Aorta (tissue), 5 donors: ENCODE measurements around the gene GNMT. TPM values are rescaled to one million over a fixed set of nuclear protein-coding genes. Genes with fewer than 3 reads are reported as not detected.

ENCODE experiments used
- ATAC-seq: fragments of 200-7000 bp; cut with Tn5 transposase; one replicate; pipeline ENCODE4 v1.9.1; 2022; ENCODE audit warnings: moderate library complexity; ENCODE audit not compliant: low FRiP score
- DNase-seq, 2 donors: peaks; one replicate each; pipeline ENCODE4 v3.0.0-alpha.2; 2020
- H3K27ac ChIP-seq, 2 donors: one replicate each; pipeline ENCODE4 v1.5.1; 2013; ENCODE audit warnings: low read length in 2 of 2, mild to moderate bottlenecking in 2 of 2, moderate library complexity in 2 of 2, control low read depth in 1 of 2, inconsistent platforms in 1 of 2, low read depth in 1 of 2
- H3K27me3 ChIP-seq, 2 donors: one replicate each; pipeline ENCODE4 v1.6.1; 2013; ENCODE audit warnings: control low read depth in 1 of 2, low read length in 1 of 2, mild to moderate bottlenecking in 1 of 2, moderate library complexity in 1 of 2; ENCODE audit not compliant: insufficient read depth in 2 of 2, control insufficient read depth in 1 of 2
- H3K36me3 ChIP-seq, 2 donors: one replicate each; pipeline ENCODE4 v1.6.1; 2013; ENCODE audit warnings: control low read depth in 1 of 2, low read length in 1 of 2, mild to moderate bottlenecking in 1 of 2; ENCODE audit not compliant: insufficient read depth in 2 of 2, control insufficient read depth in 1 of 2
- H3K4me1 ChIP-seq, 2 donors: one replicate each; pipeline ENCODE4 v1.6.1; 2013; ENCODE audit warnings: low read length in 2 of 2, control low read depth in 1 of 2, mild to moderate bottlenecking in 1 of 2, moderate library complexity in 1 of 2; ENCODE audit not compliant: insufficient read depth in 2 of 2, control insufficient read depth in 1 of 2
- H3K4me3 ChIP-seq, 2 donors: one replicate each; pipeline ENCODE4 v1.5.1; 2013; ENCODE audit warnings: low read length in 2 of 2, control low read depth in 1 of 2, mild to moderate bottlenecking in 1 of 2
- H3K9me3 ChIP-seq: one replicate; pipeline ENCODE4 v1.6.1; 2013; ENCODE audit warnings: mild to moderate bottlenecking, low read length; ENCODE audit not compliant: control insufficient read depth
- WGBS, 2 donors: extraction: QIAGEN DNeasy Blood & Tissue Kit; methylation state at CpG; one replicate each; pipeline ENCODE4 v1.1.7; 2013; 5-methylcytosine and 5-hydroxymethylcytosine counted together
- intact Hi-C, 2 donors: fragments of 100-400 bp; cut with DNase I; formaldehyde crosslinking; loops; one replicate each; pipeline versions ENCODE4 v1.14.2 to v1.15.0; 2022
- polyA plus RNA-seq, 2 donors: library from polyadenylated mRNA; stranded (reverse); fragments of 200-250 nt; gene quantifications; one replicate each; pipeline ENCODE4 v1.2.3, GENCODE V29; 2013
- total RNA-seq, 2 donors: library from RNA; stranded (reverse); fragmentation: NEBNext Ultra II Directional; extraction: Animal tissue kit (Norgen Biotek cat#: 25700); gene quantifications; one replicate each; pipeline ENCODE4 v1.2.1, GENCODE V29; 2021
- donor health status: healthy with polysubstance abuse.
- donor health status: Bipolar disorder and iron deficiency.
- donor health status: DM: no; HTN: no; CAD: no.
- donor health status: DM: no; HTN: no; CAD: no.
- donor health status: DM: yes; HTN: yes; CAD: no.

GNMT gene
- total and polyA plus RNA-seq, 4 donors = 0.88 to 1.2 (median 1.2) TPM; not detected in 1

DNA sequence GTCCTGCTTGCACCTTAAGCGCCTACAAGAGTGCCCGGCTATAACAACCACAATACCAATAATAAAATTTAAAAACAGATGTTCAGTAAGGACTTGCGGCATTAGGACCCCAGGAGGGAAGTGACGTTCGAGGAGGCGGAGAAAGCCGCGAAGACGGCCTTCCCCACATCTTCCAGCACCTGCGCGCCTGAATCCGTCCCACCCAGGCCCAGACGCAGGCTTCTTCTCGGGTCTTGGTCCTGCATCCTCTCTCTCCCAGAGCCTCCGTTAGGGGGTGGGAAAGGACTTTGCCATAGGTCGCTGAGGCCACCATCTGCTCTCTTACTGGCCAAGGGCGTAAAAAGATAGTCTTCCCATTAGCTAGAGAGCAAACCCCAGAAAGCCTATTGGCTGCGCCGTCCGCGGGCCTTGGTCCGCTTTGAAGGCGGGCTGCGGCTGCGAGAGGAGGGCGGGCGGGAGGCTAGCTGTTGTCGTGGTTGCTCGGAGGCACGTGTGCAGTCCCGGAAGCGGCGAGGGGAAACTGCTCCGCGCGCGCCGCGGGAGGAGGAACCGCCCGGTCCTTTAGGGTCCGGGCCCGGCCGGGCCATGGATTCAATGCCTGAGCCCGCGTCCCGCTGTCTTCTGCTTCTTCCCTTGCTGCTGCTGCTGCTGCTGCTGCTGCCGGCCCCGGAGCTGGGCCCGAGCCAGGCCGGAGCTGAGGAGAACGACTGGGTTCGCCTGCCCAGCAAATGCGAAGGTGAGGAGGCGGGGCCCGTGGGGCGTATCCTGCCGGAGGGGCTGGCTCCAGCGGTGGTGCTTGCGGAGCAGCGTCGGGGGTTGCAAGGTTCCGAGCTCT lies 31.4 kb upstream of the GNMT start, which contains the start of gene CNPY3:
Gene CNPY3 (plus strand): TSS at position 495 of the 835 bp plus-strand sequence. CDS start 91 bp downstream, at position 586.
- H3K27ac ChIP-seq = peak within 1 kb of the TSS; percentile 34 to 88
- peak within 1 kb of the TSS; percentile 20 to 65 for H3K4me3 ChIP-seq
- H3K9me3 ChIP-seq = no peaks in the 10 kb centered on the region
- intact Hi-C loops = loop anchor here in 1 of 2 donors (1.0 to 5.0 kb wide), 2 partner anchors 84 to 123 kb away; partner anchors contain the start of genes CUL7 and MEA1
- H3K36me3 ChIP-seq = no peaks in the 10 kb centered on the region
- WGBS, 2 donors = 0 to 1% methylated on average over 56 to 63 of the region's 63 CpGs
- DNase-seq (peak; percentile 97 to 98), ATAC-seq (peak; percentile 97)
- H3K27me3 ChIP-seq = no peaks in the 10 kb centered on the region
- H3K4me1 ChIP-seq = no peaks in the 10 kb centered on the region

DNA sequence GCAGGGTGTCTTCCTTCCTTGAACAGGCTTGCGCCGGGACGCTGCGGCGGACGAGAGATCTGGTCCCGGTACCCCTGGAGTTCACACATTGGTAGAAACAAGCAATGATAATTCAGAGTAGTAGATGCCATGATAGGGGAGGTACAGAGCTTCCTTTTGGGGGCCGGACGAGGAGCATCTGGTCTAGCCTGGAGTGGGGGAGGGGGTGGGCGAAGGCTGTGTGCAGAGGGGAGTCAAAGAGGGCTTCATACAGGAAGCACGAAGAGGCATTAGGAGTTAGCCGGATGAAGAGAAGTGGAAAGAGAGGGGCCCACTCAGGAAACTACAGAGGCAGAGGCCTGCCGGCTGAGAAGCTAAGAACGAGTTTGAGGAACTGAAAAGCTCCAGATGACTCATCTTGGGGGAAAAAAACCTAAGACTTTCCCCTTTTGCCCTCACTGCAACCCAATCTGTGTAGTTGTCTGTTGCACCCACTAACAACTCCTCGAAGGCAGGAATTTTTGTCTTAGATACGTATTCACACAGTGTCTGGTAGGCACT lies 30.7 kb upstream of the GNMT start:
- Histone ChIP-seq H3K9me3 (no peaks in the 10 kb centered on the region), H3K4me1 (no peaks in the 10 kb centered on the region), H3K4me3 (peak overlapping the region; percentile 20 to 65), H3K36me3 (no peaks in the 10 kb centered on the region), H3K27me3 (no peaks in the 10 kb centered on the region), H3K27ac (peak overlapping the region; percentile 34 to 88)
- intact Hi-C loops = loop anchor here (1.0 to 5.0 kb wide), 3 partner anchors 47 to 122 kb away; partner anchors contain the start of genes CUL7 (in 1 of the 2), MEA1 (in 1 of the 2) and PEX6 (in 1 of the 2)
- 0 to 1% methylated on average over 16 of the region's 16 CpGs for WGBS, 2 donors
- peak; percentile 44 for ATAC-seq
- peak in 1 of 2 donors; percentile 62 for DNase-seq

DNA sequence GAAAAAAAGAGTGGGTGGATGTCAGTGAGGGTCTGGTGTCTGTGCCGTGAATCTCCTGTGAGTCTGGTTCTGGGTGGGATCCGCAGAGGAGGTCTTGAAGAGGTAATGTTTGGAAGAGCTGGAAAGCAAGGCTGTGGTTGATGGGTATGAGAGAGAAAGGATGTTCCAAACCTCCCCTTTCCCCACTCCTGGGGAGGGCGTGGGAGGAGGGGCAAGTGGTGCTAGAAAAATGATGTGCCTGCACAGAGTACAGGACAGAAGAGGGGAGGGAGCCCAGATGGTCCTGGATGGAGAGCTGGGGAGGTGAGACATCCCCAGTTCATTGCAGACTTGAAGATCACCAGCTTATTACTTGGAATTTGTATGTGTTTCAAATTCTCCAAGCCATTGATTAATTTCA lies 28.1 kb upstream of the GNMT start:
- Histone ChIP-seq H3K9me3 (no peaks in the 10 kb centered on the region), H3K4me3 (no peak overlapping the region), H3K4me1 (no peaks in the 10 kb centered on the region), H3K27ac (no peak overlapping the region), H3K27me3 (no peaks in the 10 kb centered on the region), H3K36me3 (peaks cover 0 to 2% of the 10 kb centered on the region in 2 donors)
- 91 to 94% methylated on average over 3 of the region's 3 CpGs for WGBS, 2 donors
- DNase-seq = no peak
- intact Hi-C loops = loop anchor here in 1 of 2 donors (5.0 kb wide), 1 partner anchor 45 kb away; the partner anchor contains the start of gene PEX6
- no peak for ATAC-seq

DNA sequence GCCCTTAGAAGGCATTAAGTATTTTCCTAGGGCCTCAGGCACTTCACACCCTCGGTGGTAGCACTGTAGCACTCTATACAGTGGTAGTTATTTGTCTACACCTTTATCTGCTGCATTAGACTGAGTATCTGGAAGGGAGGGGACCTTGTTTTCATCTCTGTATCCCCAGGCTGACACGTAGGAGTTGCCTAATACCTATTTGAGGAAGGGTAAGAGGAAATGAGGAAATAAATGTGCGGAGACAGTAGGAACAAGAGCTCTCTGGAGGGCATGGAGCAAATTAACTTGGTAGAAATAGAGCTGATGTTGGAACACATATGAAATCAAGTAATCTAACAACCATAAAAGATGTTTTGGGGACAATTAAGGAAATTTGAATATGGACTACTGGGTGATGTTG lies 27.3 kb upstream of the GNMT start:
- H3K27me3 ChIP-seq = no peaks in the 10 kb centered on the region
- no peak overlapping the region for H3K4me3 ChIP-seq
- intact Hi-C loops = loop anchor here in 1 of 2 donors (5.0 kb wide), 1 partner anchor 44 kb away; the partner anchor contains the start of gene PEX6
- no peak overlapping the region for H3K27ac ChIP-seq
- DNase-seq (no peak), ATAC-seq (no peak)
- peaks cover 0 to 2% of the 10 kb centered on the region in 2 donors for H3K36me3 ChIP-seq
- no peaks in the 10 kb centered on the region for H3K9me3 ChIP-seq
- 60 to 66% methylated on average over 3 of the region's 3 CpGs for WGBS, 2 donors
- H3K4me1 ChIP-seq = no peaks in the 10 kb centered on the region

DNA sequence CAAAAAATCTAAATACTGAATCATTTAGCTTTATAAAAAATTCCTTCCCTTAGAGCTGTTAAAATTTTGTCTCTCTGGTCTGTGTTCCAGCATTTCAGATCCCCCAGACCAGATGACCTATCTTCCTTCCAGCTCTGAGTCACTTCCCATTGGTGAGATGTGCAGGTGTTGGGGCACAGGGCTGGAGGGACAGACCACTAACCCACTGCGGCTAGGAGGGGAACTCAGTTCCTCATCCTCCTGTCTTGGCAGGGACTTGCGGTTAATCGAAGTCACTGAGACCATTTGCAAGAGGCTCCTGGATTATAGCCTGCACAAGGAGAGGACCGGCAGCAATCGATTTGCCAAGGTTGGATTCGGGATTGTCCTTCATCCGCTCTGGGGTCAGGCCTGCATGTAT lies 25.2 kb upstream of the GNMT start:
- intact Hi-C loops = no loop called here
- H3K4me3 ChIP-seq = no peak overlapping the region
- H3K4me1 ChIP-seq = no peaks in the 10 kb centered on the region
- DNase-seq (no peak), ATAC-seq (no peak)
- no peaks in the 10 kb centered on the region for H3K27me3 ChIP-seq
- no peak overlapping the region for H3K27ac ChIP-seq
- no peaks in the 10 kb centered on the region for H3K9me3 ChIP-seq
- WGBS, 2 donors = 91 to 92% methylated on average over 7 of the region's 7 CpGs
- H3K36me3 ChIP-seq = peaks cover 0 to 2% of the 10 kb centered on the region in 2 donors

DNA sequence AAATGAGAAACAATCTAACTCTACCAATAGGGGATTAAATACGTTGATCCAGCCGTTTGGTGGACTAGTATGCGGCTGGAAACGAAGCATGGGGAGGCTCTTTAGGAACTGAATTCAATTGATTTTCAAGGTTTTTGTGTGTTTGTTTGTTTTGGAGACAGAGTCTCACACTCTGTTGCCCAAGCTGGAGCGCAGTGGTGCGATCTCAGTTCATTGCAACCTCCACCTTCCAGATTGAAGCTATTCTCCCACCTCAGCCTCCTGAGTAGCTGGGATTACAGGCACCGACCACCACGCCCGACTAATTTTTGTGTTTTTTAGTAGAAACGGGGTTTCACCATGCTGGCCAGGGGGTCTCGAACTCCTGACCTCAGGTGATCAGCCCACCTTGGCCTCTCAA lies 24.2 kb upstream of the GNMT start:
- Histone ChIP-seq H3K9me3 (no peaks in the 10 kb centered on the region), H3K4me3 (no peak overlapping the region), H3K4me1 (no peaks in the 10 kb centered on the region), H3K36me3 (peaks cover 0 to 2% of the 10 kb centered on the region in 2 donors), H3K27me3 (no peaks in the 10 kb centered on the region), H3K27ac (no peak overlapping the region)
- 95 to 96% methylated on average over 11 of the region's 11 CpGs for WGBS, 2 donors
- intact Hi-C loops = no loop called here
- ATAC-seq = no peak
- DNase-seq = no peak

DNA sequence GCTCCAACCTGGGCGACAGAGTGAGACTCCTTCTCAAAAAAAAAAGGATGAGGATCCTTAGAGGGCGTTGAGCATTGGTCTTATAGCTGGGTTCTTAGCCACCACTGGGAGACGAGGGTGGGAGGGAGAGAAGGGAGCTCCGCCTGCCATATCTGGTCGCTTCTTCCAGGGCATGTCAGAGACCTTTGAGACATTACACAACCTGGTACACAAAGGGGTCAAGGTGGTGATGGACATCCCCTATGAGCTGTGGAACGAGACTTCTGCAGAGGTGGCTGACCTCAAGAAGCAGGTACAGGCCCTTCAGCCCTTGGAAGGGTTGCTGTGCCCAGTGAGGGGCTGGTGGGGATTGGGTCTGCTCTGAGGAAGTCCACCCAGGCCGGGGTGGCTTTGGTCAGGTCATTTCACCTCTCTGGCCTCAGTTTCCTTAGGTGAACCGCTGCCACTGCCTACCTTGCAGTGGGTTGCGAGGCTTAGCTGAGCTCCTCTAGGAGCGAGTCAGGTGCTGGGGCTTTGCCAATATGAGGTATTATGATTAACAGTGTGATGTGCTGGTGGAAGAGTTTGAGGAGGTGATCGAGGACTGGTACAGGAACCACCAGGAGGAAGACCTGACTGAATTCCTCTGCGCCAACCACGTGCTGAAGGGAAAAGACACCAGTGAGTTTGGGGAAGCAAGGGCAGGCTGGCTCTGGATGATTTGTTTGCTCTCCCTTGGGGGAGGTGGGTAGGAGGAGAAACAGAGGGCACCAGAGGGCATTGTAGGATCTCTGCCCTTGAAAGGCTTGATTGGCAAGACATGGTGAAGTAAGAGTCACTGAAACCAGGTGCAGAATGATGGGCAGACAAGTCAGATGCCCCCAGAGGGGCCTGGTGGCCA lies 22.8 kb upstream of the GNMT start:
- intact Hi-C loops = no loop called here
- Histone ChIP-seq H3K27ac (no peak overlapping the region), H3K36me3 (peaks cover 0 to 2% of the 10 kb centered on the region in 2 donors), H3K9me3 (no peaks in the 10 kb centered on the region), H3K4me3 (no peak overlapping the region), H3K27me3 (no peaks in the 10 kb centered on the region), H3K4me1 (no peaks in the 10 kb centered on the region)
- DNase-seq = no peak
- ATAC-seq = no peak
- 89 to 92% methylated on average over 13 of the region's 13 CpGs for WGBS, 2 donors

DNA sequence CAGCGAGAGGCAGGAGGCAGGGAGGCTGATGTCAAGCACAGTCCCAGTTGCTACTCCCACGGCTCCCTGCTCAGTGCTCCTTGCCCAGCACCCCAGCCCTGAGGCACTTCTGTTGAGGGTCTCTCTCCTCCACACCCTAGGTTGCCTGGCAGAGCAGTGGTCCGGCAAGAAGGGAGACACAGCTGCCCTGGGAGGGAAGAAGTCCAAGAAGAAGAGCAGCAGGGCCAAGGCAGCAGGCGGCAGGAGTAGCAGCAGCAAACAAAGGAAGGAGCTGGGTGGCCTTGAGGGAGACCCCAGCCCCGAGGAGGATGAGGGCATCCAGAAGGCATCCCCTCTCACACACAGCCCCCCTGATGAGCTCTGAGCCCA lies 22.1 kb upstream of the GNMT start:
- no peaks in the 10 kb centered on the region for H3K4me1 ChIP-seq
- 83 to 85% methylated on average over 5 of the region's 5 CpGs for WGBS, 2 donors
- no peak for DNase-seq
- H3K4me3 ChIP-seq = no peak overlapping the region
- no peak for ATAC-seq
- no peaks in the 10 kb centered on the region for H3K27me3 ChIP-seq
- peaks cover 0 to 2% of the 10 kb centered on the region in 2 donors for H3K36me3 ChIP-seq
- H3K9me3 ChIP-seq = no peaks in the 10 kb centered on the region
- no peak overlapping the region for H3K27ac ChIP-seq
- intact Hi-C loops = no loop called here
